Ishikawa (cell line): ENCODE data around the gene STMP1.

Experiments used
- EP300 ChIP-seq: IDR thresholded peaks from 2 replicates; pipeline ENCODE4 v1.6.1; 2012; ENCODE audit warnings: borderline replicate concordance
- TAF1 ChIP-seq: IDR thresholded peaks from 2 replicates; pipeline ENCODE4 v1.6.1; 2012; ENCODE audit warnings: low read depth, mild to moderate bottlenecking
- ZBTB7A ChIP-seq: IDR thresholded peaks from 2 replicates; pipeline ENCODE4 v1.6.1; 2012; ENCODE audit warnings: low read depth

GRCh38 chr7:135666846-135667245 lies 4.5 kb downstream of the STMP1 start:
- no peak for TF ChIP-seq ZBTB7A
- no peak for TF ChIP-seq EP300
- no peak for TF ChIP-seq TAF1
